GM21515 (cell line): ENCODE measurements around the gene RNGTT.
"Not testable (repeated sequence)": the region's sequence is repeated elsewhere in the genome, so short reads cannot be mapped to it uniquely, and the experiment has no call there.

Source experiments
- ATAC-seq: cut with Tn5 transposase; IDR thresholded peaks from one replicate; pipeline ENCODE4 v1.9.1; 2021; ENCODE audit not compliant: unreplicated experiment

RNGTT gene

GRCh38 chr6:88914895-88915598 is 48.4 kb downstream of the RNGTT start:
- no peak for ATAC-seq

- no peak for ATAC-seq
Measured at GRCh38 chr6:88914180-88914579, 49.2 kb downstream of the RNGTT start.

- ATAC-seq, result no peak
Measured at GRCh38 chr6:88913471-88913870, 49.9 kb downstream of the RNGTT start.

GRCh38 chr6:88910922-88911778 is 52.3 kb downstream of the RNGTT start:
- ATAC-seq, result no peak

GRCh38 chr6:88908598-88909548 is 54.5 kb downstream of the RNGTT start:
- ATAC-seq, result no peak

GRCh38 chr6:88907148-88907547 is 56.3 kb downstream of the RNGTT start:
- ATAC-seq, result not testable (repeated sequence)

- ATAC-seq, result no peak
Measured at GRCh38 chr6:88899569-88900316, 63.7 kb downstream of the RNGTT start.

GRCh38 chr6:88895911-88896310 is 67.5 kb downstream of the RNGTT start:
- no peak for ATAC-seq

GRCh38 chr6:88890860-88891845 is 72.3 kb downstream of the RNGTT start:
- no peak for ATAC-seq

GRCh38 chr6:88890394-88890793 is 73.0 kb downstream of the RNGTT start:
- no peak for ATAC-seq

- ATAC-seq, result no peak
Measured at GRCh38 chr6:88884361-88884760, 79.1 kb downstream of the RNGTT start.

GRCh38 chr6:88882536-88882935 is 80.9 kb downstream of the RNGTT start:
- no peak for ATAC-seq

GRCh38 chr6:88881451-88881850 is 82.0 kb downstream of the RNGTT start:
- ATAC-seq, result no peak

- ATAC-seq, result no peak
Measured at GRCh38 chr6:88880021-88880420, 83.4 kb downstream of the RNGTT start.

- ATAC-seq, result no peak
Measured at GRCh38 chr6:88877893-88878292, 85.5 kb downstream of the RNGTT start.

- no peak for ATAC-seq
Measured at GRCh38 chr6:88872962-88873361, 90.5 kb downstream of the RNGTT start.

- no peak for ATAC-seq
Measured at GRCh38 chr6:88871498-88871897, 91.9 kb downstream of the RNGTT start.

- no peak for ATAC-seq
Measured at GRCh38 chr6:88870717-88871330, 92.6 kb downstream of the RNGTT start.
